Vagina (tissue), 2 donors: ENCODE data around the gene RAPGEF6. TPM values are rescaled to one million over a fixed set of nuclear protein-coding genes. Genes with fewer than 3 reads are reported as not detected.

Experiments
- DNase-seq, 2 donors: peaks; one replicate each; pipeline ENCODE4 v3.0.0-alpha.2; 2017; ENCODE audit errors: extremely low spot score in 2 of 2
- H3K27ac ChIP-seq: fragments of 200-600 bp; sonication (generic); one replicate; pipeline ENCODE4 v1.5.1; 2019
- H3K27me3 ChIP-seq: fragments of 200-600 bp; sonication (generic); one replicate; pipeline ENCODE4 v1.5.1; 2019
- H3K36me3 ChIP-seq, 2 donors: fragments of 200-600 bp; sonication (generic); one replicate each; pipeline ENCODE4 v1.5.1; 2017 to 2019
- H3K4me1 ChIP-seq: fragments of 200-600 bp; sonication (generic); one replicate; pipeline ENCODE4 v1.5.1; 2019
- H3K4me3 ChIP-seq, 2 donors: fragments of 200-600 bp; sonication (generic); 1 replicate in 1 of 2; 2 replicates in 1 of 2; pipeline ENCODE4 v1.5.1; 2016 to 2019
- H3K9me3 ChIP-seq: fragments of 200-600 bp; sonication (generic); one replicate; pipeline ENCODE4 v1.5.1; 2019
- CTCF ChIP-seq, 3 experiments: fragments of 450-650 bp in 2 of 3; fragments of 200-600 bp in 1 of 3; sonication (generic) in 1 of 3; IDR thresholded peaks; one replicate each; pipeline ENCODE4 v1.5.1; 2017 to 2019; ENCODE audit warnings: antibody characterized with exemption in 3 of 3, mild to moderate bottlenecking in 2 of 3, moderate library complexity in 2 of 3
- POLR2A ChIP-seq, 2 donors: fragments of 450-650 bp; IDR thresholded peaks; one replicate each; pipeline ENCODE4 v1.6.1; 2017; ENCODE audit warnings: antibody characterized with exemption in 2 of 2, mild to moderate bottlenecking in 2 of 2, moderate library complexity in 2 of 2
- POLR2AphosphoS5 ChIP-seq, 2 donors: sonication (generic); formaldehyde crosslinking; IDR thresholded peaks; one replicate each; pipeline ENCODE4 v1.9.0; 2017; ENCODE audit warnings: antibody characterized with exemption in 2 of 2, mild to moderate bottlenecking in 2 of 2, low read depth in 1 of 2; ENCODE audit not compliant: insufficient read depth in 1 of 2
- intact Hi-C: fragments of 100-400 bp; cut with DNase I; formaldehyde crosslinking; loops from one replicate; pipeline ENCODE4 v1.15.1; 2023
- total RNA-seq: library from RNA; depleted of rRNA; stranded (reverse); fragments of >200 nt; gene quantifications from one replicate; pipeline ENCODE4 v1.2.3, GENCODE V29; 2016

Gene RAPGEF6
- total RNA-seq, 1 donor from 2014 or later: 19.2 TPM

GRCh38 chr5:131521252-131521651 lies 113.8 kb downstream of the RAPGEF6 start:
- no peaks in the 10 kb centered on the region for H3K4me1 ChIP-seq
- H3K27ac ChIP-seq: no peak overlapping the region
- no peak for DNase-seq
- TF ChIP-seq POLR2A (IDR thresholded peaks at IDR 0.05): no peak
- no peak for TF ChIP-seq CTCF (IDR thresholded peaks at IDR 0.05)
- TF ChIP-seq POLR2AphosphoS5 (IDR thresholded peaks at IDR 0.05; ENCODE audit: insufficient read depth in 1 of 2, low read depth in 1 of 2): no peak
- peaks cover 0 to 9% of the 10 kb centered on the region in 2 donors for H3K36me3 ChIP-seq
- no peaks in the 10 kb centered on the region for H3K9me3 ChIP-seq
- H3K27me3 ChIP-seq: no peaks in the 10 kb centered on the region
- intact Hi-C loops: no loop called here
- H3K4me3 ChIP-seq: no peak overlapping the region

- H3K9me3 ChIP-seq: no peaks in the 10 kb centered on the region
- H3K4me3 ChIP-seq: no peak overlapping the region
- peaks cover 0 to 6% of the 10 kb centered on the region in 2 donors for H3K36me3 ChIP-seq
- no peaks in the 10 kb centered on the region for H3K4me1 ChIP-seq
- no peak overlapping the region for H3K27ac ChIP-seq
- no peak for DNase-seq
- H3K27me3 ChIP-seq: no peaks in the 10 kb centered on the region
- TF ChIP-seq CTCF (IDR thresholded peaks at IDR 0.05) (no peak), POLR2A (IDR thresholded peaks at IDR 0.05) (no peak), POLR2AphosphoS5 (IDR thresholded peaks at IDR 0.05; ENCODE audit: insufficient read depth in 1 of 2, low read depth in 1 of 2) (no peak)
- intact Hi-C loops: no loop called here
Observed at GRCh38 chr5:131515348-131515747, 119.7 kb downstream of the RAPGEF6 start.

- Histone ChIP-seq H3K4me3 (no peak overlapping the region), H3K4me1 (no peaks in the 10 kb centered on the region), H3K36me3 (no peaks in the 10 kb centered on the region), H3K9me3 (no peaks in the 10 kb centered on the region), H3K27me3 (no peaks in the 10 kb centered on the region), H3K27ac (no peak overlapping the region)
- intact Hi-C loops: no loop called here
- TF ChIP-seq POLR2AphosphoS5 (IDR thresholded peaks at IDR 0.05; ENCODE audit: insufficient read depth in 1 of 2, low read depth in 1 of 2) (no peak), POLR2A (IDR thresholded peaks at IDR 0.05) (no peak), CTCF (IDR thresholded peaks at IDR 0.05) (no peak)
- no peak for DNase-seq
Observed at GRCh38 chr5:131514316-131515283, 120.4 kb downstream of the RAPGEF6 start.

GRCh38 chr5:131513780-131514179 lies 121.2 kb downstream of the RAPGEF6 start:
- Histone ChIP-seq H3K4me1 (no peaks in the 10 kb centered on the region), H3K4me3 (no peak overlapping the region), H3K9me3 (no peaks in the 10 kb centered on the region), H3K36me3 (no peaks in the 10 kb centered on the region), H3K27ac (no peak overlapping the region), H3K27me3 (no peaks in the 10 kb centered on the region)
- no peak for TF ChIP-seq CTCF (IDR thresholded peaks at IDR 0.05)
- no peak for TF ChIP-seq POLR2AphosphoS5 (IDR thresholded peaks at IDR 0.05; ENCODE audit: insufficient read depth in 1 of 2, low read depth in 1 of 2)
- TF ChIP-seq POLR2A (IDR thresholded peaks at IDR 0.05): no peak
- no peak for DNase-seq
- intact Hi-C loops: no loop called here

- Histone ChIP-seq H3K27ac (no peak overlapping the region), H3K36me3 (peaks cover 0 to 5% of the 10 kb centered on the region in 2 donors), H3K4me3 (no peak overlapping the region), H3K9me3 (no peaks in the 10 kb centered on the region), H3K4me1 (no peaks in the 10 kb centered on the region), H3K27me3 (no peaks in the 10 kb centered on the region)
- no peak for DNase-seq
- intact Hi-C loops: no loop called here
- TF ChIP-seq POLR2A (IDR thresholded peaks at IDR 0.05) (no peak), CTCF (IDR thresholded peaks at IDR 0.05) (no peak), POLR2AphosphoS5 (IDR thresholded peaks at IDR 0.05; ENCODE audit: insufficient read depth in 1 of 2, low read depth in 1 of 2) (no peak)
Observed at GRCh38 chr5:131511934-131512333, 123.1 kb downstream of the RAPGEF6 start.
